CD4-positive, alpha-beta memory T cell (primary cell): ENCODE data around the gene INVS. TPM values are rescaled to one million over a fixed set of nuclear protein-coding genes. Genes with fewer than 3 reads are reported as not detected.
"Not testable (repeated sequence)": the region's sequence is repeated elsewhere in the genome, so short reads cannot be mapped to it uniquely, and the experiment has no call there.

Experiments used
- CTCF ChIA-PET: fragments of 350-600 bp; sonication (Branson Sonifier 250); formaldehyde crosslinking; loops from one replicate; lab custom pipeline; 2021; ENCODE audit warnings: inconsistent platforms; ENCODE audit not compliant: partially characterized antibody; lab: Charles Lee
- POLR2A ChIA-PET: fragments of 350-600 bp; sonication (Branson Sonifier 250); formaldehyde crosslinking; loops from one replicate; lab custom pipeline; 2021; ENCODE audit not compliant: partially characterized antibody; lab: Charles Lee
- DNase-seq, 5 donors: peaks; one replicate each; pipeline versions ENCODE4 v3.0.0 to v3.0.0-alpha.2; 2020 to 2022; ENCODE audit warnings: mixed read lengths in 1 of 5
- H3K27ac ChIP-seq: one replicate; pipeline ENCODE4 v1.7.0; 2013; ENCODE audit warnings: low read depth, low read length
- H3K27me3 ChIP-seq: 2 replicates; pipeline ENCODE4 v1.7.0; 2013; ENCODE audit warnings: mild to moderate bottlenecking, low read length, moderate library complexity; ENCODE audit not compliant: insufficient read depth
- H3K36me3 ChIP-seq: 2 replicates; pipeline ENCODE4 v1.7.0; 2013; ENCODE audit warnings: mild to moderate bottlenecking, low read length, moderate library complexity; ENCODE audit not compliant: insufficient read depth
- H3K4me1 ChIP-seq: 2 replicates; pipeline ENCODE4 v1.7.0; 2013; ENCODE audit warnings: mild to moderate bottlenecking, low read length, moderate library complexity; ENCODE audit not compliant: insufficient read depth
- H3K4me3 ChIP-seq, 2 donors: one replicate each; pipeline ENCODE4 v1.7.0; 2013; ENCODE audit warnings: low read length in 2 of 2, mild to moderate bottlenecking in 1 of 2
- H3K9me3 ChIP-seq, 2 donors: one replicate each; pipeline ENCODE4 v1.7.0; 2013; ENCODE audit warnings: low read length in 2 of 2, control low read depth in 1 of 2; ENCODE audit not compliant: control insufficient read depth in 1 of 2
- H3K27ac Mint-ChIP-seq, 7 donors: one replicate each; pipeline ENCODE4 v1.8.0; 2020 to 2021; ENCODE audit warnings: mixed read lengths in 7 of 7, mild to moderate bottlenecking in 6 of 7, inconsistent platforms in 3 of 7, moderate library complexity in 3 of 7
- H3K27me3 Mint-ChIP-seq, 2 donors: one replicate each; pipeline ENCODE4 v1.8.0; 2020 to 2021; ENCODE audit warnings: mixed read lengths in 2 of 2
- H3K36me3 Mint-ChIP-seq, 2 donors: one replicate each; pipeline ENCODE4 v1.8.0; 2020 to 2021; ENCODE audit warnings: mixed read lengths in 2 of 2, inconsistent platforms in 1 of 2, mild to moderate bottlenecking in 1 of 2
- H3K4me1 Mint-ChIP-seq, 4 donors: one replicate each; pipeline ENCODE4 v1.8.0; 2020 to 2021; ENCODE audit warnings: mixed read lengths in 4 of 4, mild to moderate bottlenecking in 1 of 4
- H3K4me3 Mint-ChIP-seq, 8 donors: one replicate each; pipeline ENCODE4 v1.8.0; 2020 to 2021; ENCODE audit warnings: mixed read lengths in 8 of 8, mild to moderate bottlenecking in 7 of 8, moderate library complexity in 6 of 8, inconsistent platforms in 3 of 8
- H3K9me3 Mint-ChIP-seq, 8 donors: one replicate each; pipeline ENCODE4 v1.8.0; 2020 to 2021; ENCODE audit warnings: mixed read lengths in 8 of 8, mild to moderate bottlenecking in 5 of 8, inconsistent platforms in 3 of 8, moderate library complexity in 1 of 8
- intact Hi-C: fragments of 100-400 bp; cut with micrococcal nuclease; formaldehyde crosslinking; loops from one replicate; pipeline ENCODE4 v1.15.1; 2023
- polyA plus RNA-seq, 2 donors: library from polyadenylated mRNA; unstranded; fragments of 300-500 nt; fragmentation: Illumina TruSeq; gene quantifications; one replicate each; pipeline ENCODE4 v1.2.3, GENCODE V29; 2021
- total RNA-seq, 2 experiments: library from RNA; stranded (reverse); gene quantifications; one replicate each; pipeline ENCODE4 v1.2.3, GENCODE V29; 2021

Gene INVS
- total and polyA plus RNA-seq, 4 experiments from 2014 or later, result 6.5 to 22.9 (median 13.3) TPM

DNA sequence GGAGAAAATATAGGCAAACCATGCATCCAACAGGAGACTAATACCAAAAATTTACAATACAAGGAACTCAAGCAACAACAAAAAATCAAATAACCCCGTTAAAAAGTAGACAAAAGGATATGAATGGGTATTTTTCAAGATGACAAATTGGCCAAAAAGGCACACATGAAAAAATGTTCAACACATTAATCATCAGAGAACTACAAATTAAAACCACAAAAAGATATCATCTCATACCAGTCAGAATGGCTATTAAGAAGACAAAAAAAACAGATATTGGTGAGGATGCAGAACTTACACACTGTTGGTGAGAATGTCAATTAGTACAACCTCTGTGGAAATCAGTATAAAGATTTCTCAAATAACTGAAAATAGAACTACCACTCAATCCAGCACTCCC is 218.7 kb downstream of the INVS start:
- no peaks in the 10 kb centered on the region for H3K9me3 ChIP-seq
- POLR2A ChIA-PET, result no interaction called here
- Mint-ChIP-seq H3K27me3 (no peaks in the 10 kb centered on the region), H3K4me3 (no peak overlapping the region), H3K9me3 (no peaks in the 10 kb centered on the region), H3K4me1 (peaks cover 6 to 18% (median 13%) of the 10 kb centered on the region in 4 donors), H3K36me3 (peaks cover 54 to 60% of the 10 kb centered on the region in 2 donors), H3K27ac (peak overlapping the region in 1 of 7 donors; percentile 46)
- intact Hi-C loops, result no loop called here
- no peak overlapping the region for H3K27ac ChIP-seq
- H3K36me3 ChIP-seq, result peaks cover 17% of the 10 kb centered on the region
- H3K27me3 ChIP-seq, result no peaks in the 10 kb centered on the region
- no peak for DNase-seq
- CTCF ChIA-PET, result no interaction called here
- no peak overlapping the region for H3K4me3 ChIP-seq
- no peaks in the 10 kb centered on the region for H3K4me1 ChIP-seq

DNA sequence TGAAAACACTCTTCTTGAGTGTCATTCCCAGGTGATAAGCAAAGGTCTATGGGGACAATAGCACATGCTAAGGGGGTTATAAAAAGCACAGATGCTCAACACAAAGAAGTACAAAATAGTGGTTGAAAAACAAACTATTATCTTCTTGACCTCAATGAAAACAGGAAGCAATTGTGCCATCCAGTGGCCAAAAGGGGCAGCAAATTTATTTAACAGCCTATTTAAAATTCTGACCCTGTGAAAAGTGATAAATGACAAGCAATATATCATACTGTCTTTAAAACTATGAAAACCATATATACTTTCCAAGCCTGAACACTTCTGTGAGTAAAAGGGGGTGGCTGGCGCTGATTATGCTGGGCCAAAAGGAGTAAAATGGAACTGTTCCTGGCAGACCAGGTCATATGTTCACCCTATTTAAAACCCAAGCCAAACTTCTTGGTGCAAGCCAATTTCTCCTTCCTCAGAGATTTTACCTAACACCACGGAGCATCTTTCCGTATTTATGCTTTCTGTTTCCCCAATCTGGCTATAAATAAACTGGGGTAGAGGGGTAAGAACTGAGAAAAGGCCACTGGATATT is 224.0 kb downstream of the INVS start:
- no peaks in the 10 kb centered on the region for H3K9me3 ChIP-seq
- intact Hi-C loops, result loop anchor here (1.0 to 10.0 kb wide), 3 partner anchors 272 to 1056 kb away; no protein-coding TSS in a partner anchor
- no peak overlapping the region for H3K4me3 ChIP-seq
- H3K36me3 ChIP-seq, result peaks cover 16% of the 10 kb centered on the region
- no peak overlapping the region for H3K27ac ChIP-seq
- Mint-ChIP-seq H3K4me3 (no peak overlapping the region), H3K36me3 (peaks cover 29 to 44% of the 10 kb centered on the region in 2 donors), H3K27me3 (no peaks in the 10 kb centered on the region), H3K4me1 (peaks cover 12 to 13% (median 13%) of the 10 kb centered on the region in 4 donors), H3K27ac (peak overlapping the region in 3 of 7 donors; percentile 18 to 31 (median 19)), H3K9me3 (no peaks in the 10 kb centered on the region)
- ChIA-PET POLR2A (no interaction called here), CTCF (interaction anchor here (0.8 to 6.1 kb wide), 6 partner anchors 10 to 106 kb away, joined by 3 to 46 read pairs (median 16); partner anchors contain the start of genes MSANTD3 and TEX10)
- H3K4me1 ChIP-seq, result peaks cover 3% of the 10 kb centered on the region
- no peaks in the 10 kb centered on the region for H3K27me3 ChIP-seq
- DNase-seq, result peak in 4 of 5 donors; percentile 8 to 26 (median 11)

- H3K36me3 ChIP-seq, result peaks cover 16% of the 10 kb centered on the region
- no peak overlapping the region for H3K27ac ChIP-seq
- no peaks in the 10 kb centered on the region for H3K9me3 ChIP-seq
- H3K27ac Mint-ChIP-seq, result peak overlapping the region in 1 of 7 donors; percentile 12
- intact Hi-C loops, result loop anchor here (1.0 to 10.0 kb wide), 4 partner anchors 270 to 1140 kb away; no protein-coding TSS in a partner anchor
- no peaks in the 10 kb centered on the region for H3K27me3 Mint-ChIP-seq
- ChIA-PET POLR2A (interaction anchor here (2.0 kb wide), 1 partner anchor 27 kb away, joined by 7 read pairs; the partner anchor contains the start of gene TEX10), CTCF (interaction anchor here (0.6 to 6.1 kb wide), 15 partner anchors 8 to 521 kb away, joined by 3 to 46 read pairs (median 3); partner anchors contain the start of gene TEX10)
- no peak overlapping the region for H3K4me3 Mint-ChIP-seq
- peaks cover 3% of the 10 kb centered on the region for H3K4me1 ChIP-seq
- no peaks in the 10 kb centered on the region for H3K9me3 Mint-ChIP-seq
- peaks cover 31 to 49% of the 10 kb centered on the region in 2 donors for H3K36me3 Mint-ChIP-seq
- peak in 4 of 5 donors; percentile 16 to 32 (median 28) for DNase-seq
- no peak overlapping the region for H3K4me3 ChIP-seq
- no peaks in the 10 kb centered on the region for H3K27me3 ChIP-seq
- H3K4me1 Mint-ChIP-seq, result peaks cover 9 to 11% (median 10%) of the 10 kb centered on the region in 4 donors
Measured at GRCh38 chr9:100324594-100325200, 225.7 kb downstream of the INVS start.

- H3K4me3 ChIP-seq, H3K4me1 ChIP-seq, H3K27me3 ChIP-seq, H3K9me3 Mint-ChIP-seq, H3K36me3 ChIP-seq, DNase-seq, H3K4me3 Mint-ChIP-seq, intact Hi-C loops, H3K27ac Mint-ChIP-seq, H3K27me3 Mint-ChIP-seq, H3K27ac ChIP-seq, H3K9me3 ChIP-seq: not testable (repeated sequence)
- ChIA-PET POLR2A (interaction anchor here (1.5 kb wide), 1 partner anchor 11 kb away, joined by 3 read pairs; no protein-coding TSS in a partner anchor), CTCF (interaction anchor here (1.1 to 5.8 kb wide), 3 partner anchors 14 to 261 kb away, joined by 3 to 34 read pairs (median 3); partner anchors contain the start of gene TEX10)
- peaks cover 17 to 24% (median 21%) of the 10 kb centered on the region in 4 donors for H3K4me1 Mint-ChIP-seq
- H3K36me3 Mint-ChIP-seq, result peaks cover 39 to 40% of the 10 kb centered on the region in 2 donors
Measured at GRCh38 chr9:100338736-100339135, 239.7 kb downstream of the INVS start.

GRCh38 chr9:100340224-100340623 is 241.2 kb downstream of the INVS start:
- H3K27me3 Mint-ChIP-seq, result no peaks in the 10 kb centered on the region
- Histone ChIP-seq H3K27ac (no peak overlapping the region), H3K4me3 (no peak overlapping the region), H3K27me3 (no peaks in the 10 kb centered on the region), H3K4me1 (no peaks in the 10 kb centered on the region), H3K36me3 (peaks cover 4% of the 10 kb centered on the region), H3K9me3 (no peaks in the 10 kb centered on the region)
- DNase-seq, result no peak
- intact Hi-C loops, result no loop called here
- no peak overlapping the region for H3K27ac Mint-ChIP-seq
- peaks cover 18 to 24% (median 20%) of the 10 kb centered on the region in 4 donors for H3K4me1 Mint-ChIP-seq
- ChIA-PET CTCF (interaction anchor here (5.8 kb wide), 1 partner anchor 15 kb away, joined by 34 read pairs; no protein-coding TSS in a partner anchor), POLR2A (interaction anchor here (1.5 kb wide), 1 partner anchor 10 kb away, joined by 3 read pairs; no protein-coding TSS in a partner anchor)
- H3K9me3 Mint-ChIP-seq, result peaks cover 0 to 3% (median 0%) of the 10 kb centered on the region in 8 donors
- H3K4me3 Mint-ChIP-seq, result no peak overlapping the region
- peaks cover 36 to 42% of the 10 kb centered on the region in 2 donors for H3K36me3 Mint-ChIP-seq

GRCh38 chr9:100341889-100342288 is 242.8 kb downstream of the INVS start:
- ChIA-PET POLR2A (no interaction called here), CTCF (interaction anchor here (4.4 kb wide), 1 partner anchor 17 kb away, joined by 19 read pairs; no protein-coding TSS in a partner anchor)
- Histone ChIP-seq H3K9me3 (no peaks in the 10 kb centered on the region), H3K36me3 (peaks cover 8% of the 10 kb centered on the region), H3K4me3 (no peak overlapping the region), H3K4me1 (no peaks in the 10 kb centered on the region), H3K27ac (no peak overlapping the region), H3K27me3 (no peaks in the 10 kb centered on the region)
- Mint-ChIP-seq H3K9me3 (peaks cover 0 to 3% (median 0%) of the 10 kb centered on the region in 8 donors), H3K27me3 (no peaks in the 10 kb centered on the region), H3K4me3 (no peak overlapping the region), H3K4me1 (peaks cover 20 to 34% (median 23%) of the 10 kb centered on the region in 4 donors), H3K36me3 (peaks cover 44 to 51% of the 10 kb centered on the region in 2 donors), H3K27ac (no peak overlapping the region)
- DNase-seq, result no peak
- intact Hi-C loops, result no loop called here

- peak overlapping the region in 1 of 7 donors; percentile 17 for H3K27ac Mint-ChIP-seq
- H3K9me3 Mint-ChIP-seq, result peaks cover 0 to 3% (median 0%) of the 10 kb centered on the region in 8 donors
- H3K36me3 Mint-ChIP-seq, result peaks cover 18 to 33% of the 10 kb centered on the region in 2 donors
- Histone ChIP-seq H3K27me3 (no peaks in the 10 kb centered on the region), H3K9me3 (no peaks in the 10 kb centered on the region), H3K27ac (no peak overlapping the region), H3K4me1 (peaks cover 28% of the 10 kb centered on the region), H3K36me3 (peaks cover 8% of the 10 kb centered on the region), H3K4me3 (no peak overlapping the region)
- POLR2A ChIA-PET, result no interaction called here
- peaks cover 38 to 64% (median 49%) of the 10 kb centered on the region in 4 donors for H3K4me1 Mint-ChIP-seq
- intact Hi-C loops, result no loop called here
- CTCF ChIA-PET, result interaction anchor here (6.4 kb wide), 1 partner anchor 24 kb away, joined by 46 read pairs; no protein-coding TSS in a partner anchor
- no peak for DNase-seq
- no peaks in the 10 kb centered on the region for H3K27me3 Mint-ChIP-seq
- H3K4me3 Mint-ChIP-seq, result no peak overlapping the region
Measured at GRCh38 chr9:100346836-100347235, 247.8 kb downstream of the INVS start.
